ENCODE data around the gene SMYD3.

The SMYD3 gene

GRCh38 chr1:246178717-246179311 lies 328.3 kb downstream of the SMYD3 start:
- Histone ChIP-seq H3K4me3 (ENCODE audit: low read depth, low read length) (no peak overlapping the region), H3K27me3 (replicated peaks) (no peaks in the 10 kb centered on the region), H3K27ac (no peak overlapping the region), H3K36me3 (replicated peaks) (no peaks in the 10 kb centered on the region)
- no peak for TF ChIP-seq CTCF (IDR thresholded peaks at IDR 0.05; ENCODE audit: low read depth, low read length, missing control alignments)
- in situ Hi-C loops (cut with HindIII; ENCODE audit: low pct_ligation_motif_present, low sequenced_read_pairs), result no loop called here
- DNase-seq, result no peak

- Histone ChIP-seq H3K4me3 (ENCODE audit: low read depth, low read length) (no peak overlapping the region), H3K27me3 (replicated peaks) (no peaks in the 10 kb centered on the region), H3K27ac (no peak overlapping the region), H3K36me3 (replicated peaks) (no peaks in the 10 kb centered on the region)
- TF ChIP-seq CTCF (IDR thresholded peaks at IDR 0.05; ENCODE audit: low read depth, low read length, missing control alignments), result no peak
- peak; percentile 22 for DNase-seq
- in situ Hi-C loops (cut with HindIII; ENCODE audit: low pct_ligation_motif_present, low sequenced_read_pairs), result no loop called here
Measured at GRCh38 chr1:246176126-246177024, 330.7 kb downstream of the SMYD3 start.

GRCh38 chr1:246170574-246171261 lies 336.4 kb downstream of the SMYD3 start:
- Histone ChIP-seq H3K27me3 (replicated peaks) (no peaks in the 10 kb centered on the region), H3K36me3 (replicated peaks) (no peaks in the 10 kb centered on the region), H3K27ac (no peak overlapping the region), H3K4me3 (ENCODE audit: low read depth, low read length) (no peak overlapping the region)
- in situ Hi-C loops (cut with HindIII; ENCODE audit: low pct_ligation_motif_present, low sequenced_read_pairs), result no loop called here
- TF ChIP-seq CTCF (IDR thresholded peaks at IDR 0.05; ENCODE audit: low read depth, low read length, missing control alignments), result no peak
- DNase-seq, result no peak

- TF ChIP-seq CTCF (IDR thresholded peaks at IDR 0.05; ENCODE audit: low read depth, low read length, missing control alignments), result no peak
- Histone ChIP-seq H3K4me3 (ENCODE audit: low read depth, low read length) (no peak overlapping the region), H3K27ac (no peak overlapping the region), H3K36me3 (replicated peaks) (no peaks in the 10 kb centered on the region), H3K27me3 (replicated peaks) (no peaks in the 10 kb centered on the region)
- DNase-seq, result no peak
- in situ Hi-C loops (cut with HindIII; ENCODE audit: low pct_ligation_motif_present, low sequenced_read_pairs), result no loop called here
Measured at GRCh38 chr1:246169486-246169885, 337.6 kb downstream of the SMYD3 start.

- no peak overlapping the region for H3K27ac ChIP-seq
- TF ChIP-seq CTCF (IDR thresholded peaks at IDR 0.05; ENCODE audit: low read depth, low read length, missing control alignments), result no peak
- H3K36me3 ChIP-seq (replicated peaks), result no peaks in the 10 kb centered on the region
- in situ Hi-C loops (cut with HindIII; ENCODE audit: low pct_ligation_motif_present, low sequenced_read_pairs), result no loop called here
- DNase-seq, result no peak
- H3K4me3 ChIP-seq (ENCODE audit: low read depth, low read length), result no peak overlapping the region
- no peaks in the 10 kb centered on the region for H3K27me3 ChIP-seq (replicated peaks)
Measured at GRCh38 chr1:246169019-246169418, 338.1 kb downstream of the SMYD3 start.
